Left ventricle myocardium inferior (tissue), 1 donor: Measurements from ENCODE around the gene FREM1. TPM values are rescaled to one million over a fixed set of nuclear protein-coding genes. Genes with fewer than 3 reads are reported as not detected.

Experiments used
- DNase-seq: peaks from one replicate; pipeline ENCODE4 v3.0.0-alpha.2; 2020
- H3K27ac ChIP-seq: fragments of 200-600 bp; replicated peaks from 2 replicates; pipeline ENCODE4 v1.8.0; 2021
- H3K27me3 ChIP-seq: fragments of 200-600 bp; 2 replicates; pipeline ENCODE4 v1.8.0; 2021; ENCODE audit warnings: low read depth
- H3K36me3 ChIP-seq: fragments of 200-600 bp; 2 replicates; pipeline ENCODE4 v1.8.0; 2021
- H3K4me1 ChIP-seq: fragments of 200-600 bp; 2 replicates; pipeline ENCODE4 v1.8.0; 2021
- H3K4me3 ChIP-seq: fragments of 200-600 bp; 2 replicates; pipeline ENCODE4 v1.8.0; 2021; ENCODE audit warnings: mild to moderate bottlenecking, moderate library complexity
- H3K9me3 ChIP-seq: fragments of 200-600 bp; replicated peaks from 2 replicates; pipeline ENCODE4 v1.8.0; 2021
- CTCF ChIP-seq: fragments of 200-600 bp; IDR thresholded peaks from 2 replicates; pipeline ENCODE4 v1.8.0; 2021; ENCODE audit warnings: antibody characterized with exemption, mild to moderate bottlenecking, borderline replicate concordance
- intact Hi-C: fragments of 100-400 bp; cut with micrococcal nuclease; formaldehyde crosslinking; loops from one replicate; pipeline ENCODE4 v1.11.0; 2022
- total RNA-seq: library from RNA; stranded (reverse); fragmentation: NEBNext Ultra II Directional; extraction: Animal tissue kit (Norgen Biotek cat#: 25700); gene quantifications from one replicate; pipeline ENCODE4 v1.2.1, GENCODE V29; 2021
- donor health status: DM: no; HTN: yes; CAD: no; lungs with severe emphysema.

Gene FREM1
- total RNA-seq, 1 donor from 2014 or later: 3.0 TPM

DNA sequence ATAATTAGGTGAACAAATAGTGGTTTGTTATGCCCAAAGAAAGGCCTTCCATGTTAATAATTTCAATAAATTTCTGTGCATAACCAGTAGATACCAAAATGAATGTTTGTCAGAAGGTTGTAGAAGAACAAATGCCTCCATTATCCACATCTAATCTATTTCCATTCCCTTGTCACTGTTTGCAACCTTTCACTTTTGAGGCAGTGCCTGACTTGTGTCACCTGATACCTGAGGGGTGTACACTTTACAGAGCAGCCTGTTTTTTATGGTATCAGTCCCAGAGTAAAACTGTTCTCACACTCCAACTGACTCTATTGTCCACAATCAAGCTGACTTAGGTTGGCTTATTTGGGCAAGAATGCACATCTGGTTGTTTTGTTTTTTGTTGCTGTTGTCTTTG is 40.1 kb downstream of the FREM1 start:
- Histone ChIP-seq H3K27ac (no peak overlapping the region), H3K4me1 (no peaks in the 10 kb centered on the region), H3K27me3 (no peaks in the 10 kb centered on the region), H3K9me3 (peaks cover 6% of the 10 kb centered on the region), H3K36me3 (no peaks in the 10 kb centered on the region), H3K4me3 (no peak overlapping the region)
- no peak for TF ChIP-seq CTCF
- no peak for DNase-seq
- intact Hi-C loops: no loop called here

GRCh38 chr9:14869671-14870070 is 40.6 kb downstream of the FREM1 start:
- intact Hi-C loops: no loop called here
- TF ChIP-seq CTCF: no peak

GRCh38 chr9:14868772-14869583 is 41.2 kb downstream of the FREM1 start:
- no peaks in the 10 kb centered on the region for H3K4me1 ChIP-seq
- H3K27ac ChIP-seq: no peak overlapping the region
- intact Hi-C loops: no loop called here
- TF ChIP-seq CTCF: no peak
- DNase-seq: no peak
- H3K36me3 ChIP-seq: no peaks in the 10 kb centered on the region
- no peaks in the 10 kb centered on the region for H3K27me3 ChIP-seq
- H3K4me3 ChIP-seq: no peak overlapping the region
- H3K9me3 ChIP-seq: peaks cover 6% of the 10 kb centered on the region

More at GRCh38 chr9:14869671-14870070, 40.6 kb downstream of the FREM1 start:
- Histone ChIP-seq H3K27me3 (no peaks in the 10 kb centered on the region), H3K4me1 (no peaks in the 10 kb centered on the region), H3K4me3 (no peak overlapping the region), H3K9me3 (peaks cover 6% of the 10 kb centered on the region), H3K27ac (no peak overlapping the region), H3K36me3 (no peaks in the 10 kb centered on the region)
- no peak for DNase-seq

DNA sequence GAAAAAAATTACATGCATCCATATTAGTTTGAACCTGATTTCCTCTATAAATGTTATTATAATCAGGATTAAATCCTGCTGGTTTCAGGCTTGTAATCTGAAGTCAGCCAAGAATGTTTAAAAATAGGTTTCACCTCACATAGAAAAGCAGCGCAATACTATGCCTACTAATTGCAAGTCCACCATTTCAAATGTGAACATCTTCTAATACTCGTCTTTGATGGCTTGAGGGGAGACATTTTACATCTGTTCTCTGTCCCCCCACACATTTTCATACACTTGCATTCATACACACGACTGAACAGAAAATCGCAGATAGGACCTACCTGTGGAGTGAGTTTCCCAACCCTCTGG is 41.8 kb downstream of the FREM1 start:
- no peak overlapping the region for H3K27ac ChIP-seq
- H3K27me3 ChIP-seq: no peaks in the 10 kb centered on the region
- intact Hi-C loops: no loop called here
- H3K4me1 ChIP-seq: no peaks in the 10 kb centered on the region
- no peaks in the 10 kb centered on the region for H3K36me3 ChIP-seq
- H3K4me3 ChIP-seq: no peak overlapping the region
- peaks cover 6% of the 10 kb centered on the region for H3K9me3 ChIP-seq
- no peak for DNase-seq
- no peak for TF ChIP-seq CTCF

DNA sequence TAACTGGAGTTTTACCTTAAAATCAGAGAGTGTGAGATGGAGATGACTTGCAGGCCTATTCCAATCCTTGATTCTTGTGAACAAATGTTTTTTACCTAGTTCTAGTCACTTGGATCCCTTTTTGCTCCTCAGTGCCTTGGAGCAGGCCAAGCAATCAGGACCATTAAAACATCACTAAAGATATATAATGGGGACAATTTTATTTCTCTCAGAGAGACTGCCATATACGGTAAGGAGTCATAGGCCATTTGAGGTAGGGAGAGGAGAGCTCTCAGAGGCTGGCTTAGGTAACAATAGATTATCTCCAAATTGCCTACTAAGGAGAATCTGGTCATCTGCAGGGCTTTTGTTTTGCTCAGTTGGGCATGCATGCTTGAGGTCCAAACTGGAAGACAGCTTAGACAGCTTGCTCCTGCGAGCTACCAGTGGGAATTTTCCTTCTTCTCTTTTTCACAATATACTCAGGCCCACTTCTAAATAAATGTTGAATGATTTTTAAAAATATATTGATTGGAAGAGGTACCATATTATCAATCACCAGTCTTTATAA is 44.0 kb downstream of the FREM1 start:
- H3K4me3 ChIP-seq: no peak overlapping the region
- no peak overlapping the region for H3K27ac ChIP-seq
- no peaks in the 10 kb centered on the region for H3K27me3 ChIP-seq
- intact Hi-C loops: no loop called here
- H3K4me1 ChIP-seq: no peaks in the 10 kb centered on the region
- H3K36me3 ChIP-seq: no peaks in the 10 kb centered on the region
- no peaks in the 10 kb centered on the region for H3K9me3 ChIP-seq
- no peak for DNase-seq
- no peak for TF ChIP-seq CTCF
